NCI-H2171 (cell line): Measurements from ENCODE around the gene C22orf31.
"Not testable (repeated sequence)": the region's sequence is repeated elsewhere in the genome, so short reads cannot be mapped to it uniquely, and the experiment has no call there.

Experiments
- DNase-seq: peaks from one replicate; lab custom pipeline; 2025; lab: John Stamatoyannopoulos, UW

Gene C22orf31

DNA sequence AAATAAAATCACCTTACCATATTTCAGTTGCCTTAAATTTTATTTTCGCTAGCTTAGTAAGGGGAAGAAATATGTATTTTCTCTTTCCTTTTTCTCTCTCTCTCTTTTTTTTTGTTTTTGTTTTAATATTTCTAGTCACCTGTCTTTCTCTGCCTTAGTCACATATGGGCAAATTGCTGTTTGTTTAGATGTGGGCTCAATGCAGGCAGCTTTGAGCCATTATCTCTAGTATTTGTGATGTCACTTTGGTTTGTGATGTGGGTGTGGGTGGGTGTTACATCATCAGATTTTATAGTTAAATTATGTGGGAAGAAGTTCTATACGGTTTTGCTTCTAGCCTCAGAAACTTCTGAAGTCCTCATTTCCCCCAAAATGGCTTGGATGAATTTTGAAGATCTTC lies at the start of gene C22orf31:
TSS of gene C22orf31 (minus strand) at position 59 of the 400 bp plus-strand sequence. CDS start at position 20, 39 bp downstream.
- DNase-seq, result no peak

DNA sequence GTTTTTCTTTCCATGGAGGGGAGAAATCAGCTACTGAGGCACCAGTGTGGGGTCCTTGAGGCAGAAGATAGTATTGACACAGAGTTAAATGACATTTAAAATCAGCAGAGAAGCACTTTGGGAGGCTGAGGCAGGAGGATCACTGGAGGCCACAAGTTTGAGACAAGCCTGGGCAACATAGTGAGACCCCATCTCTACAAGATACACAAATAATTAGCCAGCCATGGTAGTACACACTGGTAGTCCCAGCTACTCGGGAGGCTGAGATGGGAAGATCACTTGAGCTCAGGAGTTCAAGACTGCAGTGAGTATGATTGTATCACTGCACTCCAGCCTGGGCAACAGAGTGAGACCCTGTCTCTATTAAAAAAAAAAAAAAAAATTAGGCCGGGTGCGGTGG lies 49.3 kb upstream of the C22orf31 start:
- DNase-seq, result no peak

DNA sequence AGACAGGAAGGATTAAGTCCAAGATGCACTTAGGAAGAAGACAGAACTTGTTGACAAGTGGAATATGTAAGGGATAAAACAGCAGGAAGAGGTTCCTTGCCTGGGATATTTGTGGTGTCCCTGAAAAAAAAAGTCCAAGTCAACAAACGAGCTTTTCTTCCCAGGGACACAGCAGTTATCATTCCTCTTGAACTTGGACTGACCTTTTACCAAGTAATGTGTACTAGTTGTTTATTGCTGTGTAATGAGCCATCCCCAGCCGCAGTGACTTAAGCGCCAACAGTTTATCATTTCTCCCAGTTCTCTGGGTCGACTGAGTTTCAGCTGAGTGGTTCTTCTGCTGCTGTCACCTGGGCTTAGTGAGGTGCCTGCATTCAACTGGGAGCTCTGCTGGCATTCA lies 48.2 kb upstream of the C22orf31 start:
- no peak for DNase-seq

DNA sequence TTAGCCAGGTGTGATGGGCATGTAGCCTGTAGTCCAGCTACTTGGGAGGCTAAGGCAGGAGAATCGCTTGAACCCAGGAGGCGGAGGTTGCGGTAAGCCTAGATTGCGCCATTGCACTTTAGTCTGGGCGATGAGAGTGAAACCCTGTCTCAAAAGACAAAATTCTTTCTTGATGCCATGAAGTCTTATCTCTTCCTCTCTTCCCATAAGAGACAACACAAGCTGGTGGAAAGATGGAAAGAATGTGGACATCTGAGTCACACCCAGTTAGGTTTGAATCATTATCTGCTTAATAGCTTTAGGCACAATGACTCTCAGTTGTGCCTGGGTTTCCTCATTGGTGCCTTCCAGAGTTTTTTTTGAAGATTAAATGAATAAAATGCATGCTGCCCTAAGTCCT lies 46.5 kb upstream of the C22orf31 start:
- no peak for DNase-seq

DNA sequence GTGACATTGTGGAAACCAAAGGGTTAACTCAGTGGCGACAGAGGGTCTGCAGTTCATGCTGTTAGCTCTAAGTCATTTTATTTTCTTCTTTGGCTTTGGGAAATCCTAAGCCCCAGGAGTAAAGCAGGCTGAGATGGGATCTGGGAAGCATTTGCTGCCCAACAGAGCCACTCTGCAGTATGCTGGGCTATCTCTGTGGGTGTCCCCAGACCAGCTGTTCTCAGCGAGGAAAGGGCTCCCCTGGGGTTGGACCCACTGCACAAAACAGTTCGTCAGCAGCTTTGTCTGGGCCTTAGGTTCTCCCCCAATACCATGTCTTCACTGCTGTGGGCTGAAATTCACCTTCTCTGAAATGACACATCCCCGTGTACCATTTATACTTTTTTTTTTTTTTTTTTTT lies 45.2 kb upstream of the C22orf31 start:
- DNase-seq, result peak; percentile 68

DNA sequence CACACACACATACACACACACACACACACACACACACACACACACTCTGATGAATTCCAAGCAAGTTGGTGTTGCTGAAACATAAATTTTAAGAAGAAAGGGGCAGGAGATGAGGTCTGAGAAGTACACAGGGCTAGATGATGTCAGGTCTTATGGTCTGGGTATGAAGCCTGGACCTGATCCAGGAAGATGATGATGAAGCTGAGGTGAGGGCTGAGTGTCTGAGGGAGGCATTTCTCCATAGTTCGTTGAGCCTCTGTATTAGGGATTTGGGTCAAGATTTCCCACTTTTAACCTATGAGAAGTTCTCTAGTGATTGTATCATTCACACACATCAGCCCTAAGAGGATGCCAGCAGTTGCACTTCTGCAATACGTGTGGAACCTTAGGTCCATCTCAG lies 43.8 kb upstream of the C22orf31 start:
- no peak for DNase-seq

DNA sequence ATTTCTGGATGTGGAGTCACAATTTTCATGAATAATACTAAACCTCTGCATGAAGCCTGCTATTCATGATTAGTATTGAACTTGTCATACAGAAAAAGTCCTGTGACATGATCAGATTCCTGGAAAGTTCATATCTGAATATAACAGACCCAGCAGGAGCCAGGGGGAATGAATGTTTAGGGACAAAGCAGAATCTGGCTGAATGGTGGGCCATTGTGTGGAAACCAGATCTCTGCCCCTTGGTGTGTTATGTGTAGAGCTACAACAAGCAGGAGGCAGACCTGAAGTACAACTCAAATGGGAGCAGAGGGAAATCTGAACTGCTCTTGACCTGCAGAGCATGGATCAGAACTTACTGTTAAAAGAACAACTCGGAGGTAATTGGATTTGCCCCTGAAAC lies 41.5 kb upstream of the C22orf31 start:
- no peak for DNase-seq

DNA sequence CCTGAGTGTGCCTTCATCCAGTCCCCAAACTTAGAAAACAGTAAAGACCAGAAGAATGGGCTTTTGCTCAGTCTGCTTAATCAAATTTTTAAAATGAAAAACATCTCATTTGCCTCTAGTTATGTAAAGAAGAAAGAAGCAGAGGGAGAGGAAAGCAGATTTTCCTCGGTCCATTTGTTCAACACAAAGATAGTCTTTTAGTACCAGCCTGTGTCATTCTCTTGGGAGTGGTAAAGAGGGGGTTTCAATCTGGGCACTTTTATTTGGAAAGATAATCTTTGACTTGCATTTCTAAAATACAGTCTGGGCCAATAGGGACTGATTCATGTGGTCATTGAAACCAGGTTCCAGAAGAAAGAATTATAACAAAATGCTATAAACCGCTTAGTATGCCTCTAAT lies 40.7 kb upstream of the C22orf31 start:
- peak; percentile 37 for DNase-seq

DNA sequence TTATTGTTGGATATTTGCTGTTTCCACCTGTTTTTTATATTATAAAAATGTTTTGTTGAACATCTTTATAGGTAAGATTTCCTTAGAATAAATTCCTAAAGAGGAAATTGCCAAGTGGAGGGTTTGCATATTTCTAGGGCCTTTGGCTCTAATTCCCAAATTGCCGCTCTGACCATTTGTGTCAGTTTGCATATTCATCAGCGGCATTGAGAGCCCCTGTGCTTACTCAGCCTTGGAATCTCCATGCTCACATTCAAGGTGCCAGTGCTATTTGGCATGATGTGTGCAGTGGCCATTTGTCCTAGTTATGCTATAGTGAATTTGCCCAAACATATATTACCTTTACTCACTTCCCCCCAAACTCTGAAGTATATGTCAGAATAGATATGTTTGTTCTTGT lies 36.7 kb upstream of the C22orf31 start:
- no peak for DNase-seq

DNA sequence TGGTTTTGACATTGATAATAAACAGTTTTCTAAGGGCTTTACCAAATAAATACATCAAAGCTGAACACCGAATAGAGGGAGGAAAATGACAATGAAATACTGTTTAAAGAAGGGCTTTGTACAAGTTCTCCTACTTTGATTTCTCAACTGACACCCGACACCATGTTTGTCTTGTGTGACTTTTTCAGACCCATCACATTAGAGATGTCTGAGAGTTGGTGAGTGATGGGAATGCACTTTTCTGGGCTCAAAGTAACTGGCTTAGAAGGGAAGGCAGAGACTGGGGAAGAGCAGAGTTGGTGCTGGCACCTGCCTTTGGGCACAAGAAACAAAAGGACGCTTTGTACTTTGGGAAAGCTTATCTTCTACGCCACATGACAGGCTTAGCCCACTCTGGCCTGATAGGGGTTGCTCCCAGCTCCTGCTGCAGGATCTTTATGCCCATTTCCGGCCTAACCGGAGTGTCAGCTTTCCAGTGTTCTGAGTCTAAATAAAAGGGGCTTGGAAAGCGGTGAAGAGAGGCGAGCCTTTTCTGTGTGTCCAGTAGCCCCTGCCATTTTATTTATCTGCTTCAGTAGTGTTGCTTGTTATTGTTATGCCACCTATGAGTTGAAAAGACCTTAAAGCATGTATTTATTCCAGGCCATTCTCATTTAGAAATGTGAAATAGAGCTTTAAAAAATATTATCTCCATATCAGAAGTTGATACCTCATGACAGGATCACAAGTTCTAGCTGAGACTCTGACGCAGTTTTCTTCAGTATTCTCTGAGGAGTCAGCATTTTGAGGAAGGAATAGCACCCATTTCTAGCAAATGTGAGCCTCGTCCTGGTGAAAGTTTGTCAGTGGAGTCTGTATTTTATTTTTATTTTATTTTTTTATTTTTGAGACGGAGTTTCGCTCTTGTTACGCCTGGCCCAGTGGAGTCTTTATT lies 35.4 kb upstream of the C22orf31 start:
- DNase-seq, result no peak

DNA sequence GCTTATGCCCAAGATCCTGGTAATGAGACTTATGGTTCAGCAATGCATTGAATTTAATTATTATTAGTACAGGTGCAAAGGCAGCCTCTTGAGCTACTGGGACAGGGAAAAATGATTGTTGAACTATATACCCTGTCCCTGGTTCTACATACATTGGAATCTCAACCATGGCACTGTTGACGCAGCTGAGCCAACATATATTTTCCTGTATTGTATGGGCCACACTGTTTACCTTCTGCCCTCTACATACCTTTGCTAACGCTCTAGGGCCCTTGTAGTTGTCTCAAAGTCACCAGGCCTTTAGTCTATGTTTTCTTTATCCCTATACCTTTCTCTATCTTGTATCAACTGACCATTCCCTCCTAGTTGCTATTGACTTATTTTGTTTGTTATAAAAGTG lies 33.8 kb upstream of the C22orf31 start:
- DNase-seq, result no peak

DNA sequence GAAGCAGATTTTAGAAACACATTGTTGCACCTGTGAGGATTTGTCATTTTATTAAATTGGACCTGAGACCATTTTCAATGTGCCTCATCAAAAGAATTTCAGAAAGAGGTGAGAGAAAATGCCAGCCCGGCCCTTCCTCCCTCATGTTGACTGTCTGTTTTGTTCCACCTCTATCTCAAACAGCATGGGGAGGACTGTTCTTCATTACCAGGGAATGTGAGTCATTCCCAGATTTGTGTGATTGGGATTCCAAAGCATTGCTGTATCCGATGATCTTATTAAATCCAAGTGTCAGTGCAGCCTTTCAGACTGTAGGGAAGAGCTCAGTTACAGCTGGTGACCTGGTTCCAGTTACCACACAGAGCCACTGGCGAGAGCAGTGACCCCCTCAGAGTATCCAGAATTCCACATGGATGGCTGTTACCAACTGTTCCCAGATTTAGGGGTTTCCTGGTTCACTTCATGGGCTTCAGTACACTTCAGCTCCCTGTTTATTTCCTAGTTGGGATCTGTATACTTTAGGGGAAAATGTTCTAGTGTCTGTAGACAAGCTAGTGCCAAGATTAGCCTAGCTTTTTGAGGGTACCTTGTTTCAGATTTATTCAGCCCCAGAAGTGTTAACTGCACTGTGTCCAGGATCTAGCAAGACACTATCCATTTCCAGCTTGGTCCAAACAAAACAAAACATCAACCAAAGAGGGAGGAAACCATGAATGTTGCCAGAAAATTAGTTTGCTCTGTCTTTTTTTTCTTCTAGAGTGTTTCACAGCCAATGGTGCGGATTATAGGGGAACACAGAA lies 32.1 kb upstream of the C22orf31 start:
- DNase-seq, result no peak

DNA sequence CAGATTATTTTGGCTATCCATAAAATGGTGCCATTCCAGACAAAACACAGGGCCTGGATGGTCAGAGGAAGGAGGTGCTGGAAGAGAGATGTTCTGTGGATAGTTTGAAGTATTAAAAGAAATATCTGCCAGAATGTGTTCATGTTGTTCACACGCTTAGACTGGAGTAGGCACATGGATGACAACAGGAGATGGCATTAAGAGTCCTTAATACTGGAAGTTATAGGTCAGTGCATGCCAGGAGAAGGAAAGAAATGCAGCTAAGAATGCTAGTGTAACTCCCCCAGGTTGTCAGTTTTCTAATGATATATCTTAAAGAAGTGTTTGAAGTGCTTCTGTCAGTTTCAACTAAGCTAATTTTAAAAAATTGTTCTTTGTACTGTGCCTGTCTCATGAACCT lies 31.4 kb upstream of the C22orf31 start:
- no peak for DNase-seq

DNA sequence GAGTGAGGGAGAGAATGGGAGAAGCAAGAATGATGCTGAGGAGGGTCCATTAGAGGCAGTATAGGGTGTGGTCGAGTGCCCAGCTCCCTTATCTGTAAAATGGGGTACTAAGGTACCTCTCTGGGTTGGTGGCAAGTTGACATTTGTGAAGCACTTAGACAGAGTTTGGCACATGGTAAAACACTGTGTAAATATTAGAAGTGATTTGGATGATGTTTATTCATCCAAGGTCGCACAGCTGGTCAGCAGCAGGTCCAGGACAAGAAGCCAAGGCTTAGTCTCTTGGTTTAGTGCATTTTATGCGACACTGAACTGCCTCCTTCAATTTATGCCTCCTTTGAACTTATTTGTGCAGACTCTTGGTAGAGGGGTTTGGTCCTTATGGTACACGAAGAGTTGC lies 30.6 kb upstream of the C22orf31 start:
- no peak for DNase-seq

DNA sequence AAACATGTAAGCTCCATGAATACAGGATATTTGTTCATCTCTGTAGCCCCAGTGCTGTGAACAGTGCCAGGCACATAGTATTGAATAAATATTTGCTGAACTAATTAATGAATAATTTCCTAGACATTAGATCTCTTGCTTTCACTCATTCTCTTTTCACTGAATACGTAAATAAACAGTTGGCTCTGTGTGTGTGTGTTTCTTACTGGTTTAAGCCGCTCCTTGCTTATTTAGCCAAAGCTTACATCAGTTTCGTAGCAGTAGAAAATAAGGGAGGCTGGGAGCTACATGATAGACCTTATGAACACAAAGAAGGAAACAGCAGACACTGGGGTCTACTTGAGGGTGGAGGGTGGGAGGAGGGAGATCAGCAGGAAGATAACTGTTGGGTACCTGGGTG lies 28.4 kb upstream of the C22orf31 start:
- DNase-seq, result no peak

DNA sequence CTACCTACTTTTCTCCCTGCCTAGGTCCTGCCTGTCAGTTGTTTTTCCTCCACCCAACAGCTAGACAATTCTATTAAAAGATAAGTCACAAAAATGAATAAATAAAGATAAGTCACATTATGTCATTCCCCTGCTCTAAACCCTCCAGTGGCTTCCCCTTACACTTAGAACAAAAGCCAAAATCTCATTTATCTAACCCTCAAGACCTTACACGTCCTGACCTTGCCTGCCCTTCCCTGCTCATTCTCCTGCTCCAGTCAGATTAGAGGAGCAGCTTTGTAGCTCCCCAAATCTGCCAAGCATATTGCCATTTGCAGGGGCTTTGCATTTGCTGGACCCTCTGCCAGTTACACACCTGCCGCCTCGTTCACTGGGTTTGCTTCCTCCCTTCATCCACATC lies 27.9 kb upstream of the C22orf31 start:
- DNase-seq, result no peak

DNA sequence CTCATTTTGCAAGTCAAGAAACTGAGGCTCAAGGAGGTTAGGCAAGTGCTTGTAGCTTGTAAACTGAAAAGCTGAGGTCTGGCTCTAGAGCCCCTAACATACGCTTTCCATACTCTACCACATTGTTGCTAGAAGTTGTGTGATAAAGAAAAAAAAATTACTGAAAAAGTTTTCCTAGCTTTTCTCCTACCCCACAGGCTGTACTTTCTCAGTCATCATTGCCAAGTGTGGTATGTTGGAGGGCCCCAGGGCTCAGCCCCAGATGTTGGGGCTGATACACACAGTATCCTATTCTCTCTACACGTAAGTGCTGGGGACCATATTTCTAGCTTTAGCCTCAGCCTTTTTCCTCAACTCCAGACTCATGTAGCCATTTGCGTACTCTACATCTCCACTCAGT lies 27.2 kb upstream of the C22orf31 start:
- no peak for DNase-seq

DNA sequence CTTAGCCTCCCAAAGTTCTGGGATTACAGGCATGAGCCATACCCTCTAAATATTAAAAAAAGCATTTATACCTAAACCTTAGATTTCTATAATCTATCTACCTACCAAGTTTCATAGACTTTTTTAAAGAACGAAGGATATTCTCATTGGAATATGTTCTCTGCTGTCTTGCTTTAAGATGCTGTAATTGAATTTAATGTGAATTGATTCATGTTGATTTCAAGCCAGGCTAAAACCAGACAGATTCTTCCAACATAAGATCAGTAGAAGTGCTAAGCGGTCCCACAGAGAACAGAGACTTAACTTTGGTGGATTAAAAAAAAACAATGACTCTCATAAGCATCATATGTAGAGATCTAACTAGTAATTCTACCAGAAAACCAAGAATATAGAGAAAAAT lies 25.4 kb upstream of the C22orf31 start:
- no peak for DNase-seq

DNA sequence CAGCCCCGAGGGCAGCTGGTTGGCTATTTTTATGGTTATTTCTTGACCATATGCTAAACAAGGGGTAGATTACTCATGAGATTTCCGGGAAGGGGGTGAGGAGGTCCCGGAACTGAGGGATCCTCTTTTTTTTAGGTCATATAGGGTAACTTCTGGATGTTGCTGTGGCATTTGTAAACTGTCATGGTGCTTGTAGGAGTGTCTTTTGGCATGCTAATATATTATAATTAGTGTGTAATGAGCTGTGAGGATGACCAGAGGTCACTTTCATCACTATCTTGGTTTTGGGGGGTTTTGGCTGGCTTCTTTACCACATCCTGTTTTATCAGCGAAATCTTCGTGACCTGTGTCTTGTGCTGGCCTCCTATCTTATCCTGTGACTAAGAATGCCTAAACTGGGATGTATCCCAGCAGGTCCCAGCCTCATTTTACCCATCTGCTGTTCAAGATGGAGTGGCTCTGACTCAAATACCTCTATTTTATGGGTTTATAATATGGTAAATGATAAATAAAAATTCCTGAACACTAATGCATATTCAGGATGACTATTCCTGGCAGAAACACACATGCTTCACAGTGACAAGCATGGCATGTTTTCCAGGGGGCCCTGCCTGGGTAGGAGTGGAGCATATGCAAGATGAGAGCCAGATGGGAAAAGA lies 22.4 kb upstream of the C22orf31 start:
- no peak for DNase-seq

DNA sequence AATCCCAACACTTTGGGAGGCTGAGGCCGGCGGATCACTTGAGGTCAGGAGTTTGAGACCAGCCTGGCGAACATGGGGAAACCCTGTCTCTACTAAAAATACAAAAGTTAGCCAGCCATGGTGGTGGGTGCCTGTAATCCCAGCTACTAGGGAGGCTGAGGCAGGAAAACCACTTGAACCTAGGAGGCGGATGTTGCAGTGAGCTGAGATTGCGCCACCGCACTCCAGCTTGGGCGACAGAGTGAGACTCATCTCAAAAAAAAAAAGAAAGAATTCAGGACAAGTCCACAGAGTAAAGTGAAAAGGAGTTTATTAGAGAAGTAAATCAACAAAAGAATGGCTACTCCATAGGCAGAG lies 21.9 kb upstream of the C22orf31 start:
- not testable (repeated sequence) for DNase-seq

DNA sequence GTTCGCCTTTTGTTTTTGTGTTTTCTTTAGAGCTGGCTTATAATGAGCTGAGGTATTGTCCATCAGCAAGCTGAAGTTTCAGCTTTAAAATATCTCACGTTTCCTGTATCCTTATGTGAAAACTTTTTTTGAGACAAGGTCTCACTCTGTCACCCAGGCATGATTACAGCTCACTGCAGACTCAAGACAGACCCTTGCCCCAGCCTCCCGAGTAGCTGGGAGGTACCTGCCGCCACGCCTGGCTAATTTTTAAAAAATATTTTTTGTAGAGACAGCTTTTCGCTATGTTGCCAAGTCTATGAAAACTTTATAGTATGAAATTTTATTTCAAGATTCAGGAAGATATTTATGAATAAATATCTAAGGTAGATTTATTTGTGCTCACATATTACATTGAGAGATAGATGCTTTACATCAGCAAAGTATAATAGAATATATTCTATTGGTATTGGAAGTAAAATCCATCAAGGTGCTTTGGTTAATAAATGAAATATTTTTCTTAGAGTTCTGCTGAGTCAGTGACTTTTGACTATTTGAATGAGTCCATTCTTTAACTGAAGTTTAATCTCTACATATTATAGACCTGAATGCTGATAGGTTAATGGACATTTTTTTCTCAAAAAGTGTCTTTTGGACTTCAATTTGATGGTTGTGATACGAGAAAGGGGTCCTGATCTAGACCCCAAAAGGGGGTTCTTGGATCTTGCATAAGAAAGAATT lies 21.4 kb upstream of the C22orf31 start:
- DNase-seq, result no peak
